HG03103 (cell line): ENCODE measurements around the gene CRYBG1.

ENCODE experiments used
- ATAC-seq: cut with Tn5 transposase; IDR thresholded peaks from one replicate; pipeline ENCODE4 v1.9.1; 2021; ENCODE audit warnings: low read depth; ENCODE audit not compliant: unreplicated experiment

Gene CRYBG1

DNA sequence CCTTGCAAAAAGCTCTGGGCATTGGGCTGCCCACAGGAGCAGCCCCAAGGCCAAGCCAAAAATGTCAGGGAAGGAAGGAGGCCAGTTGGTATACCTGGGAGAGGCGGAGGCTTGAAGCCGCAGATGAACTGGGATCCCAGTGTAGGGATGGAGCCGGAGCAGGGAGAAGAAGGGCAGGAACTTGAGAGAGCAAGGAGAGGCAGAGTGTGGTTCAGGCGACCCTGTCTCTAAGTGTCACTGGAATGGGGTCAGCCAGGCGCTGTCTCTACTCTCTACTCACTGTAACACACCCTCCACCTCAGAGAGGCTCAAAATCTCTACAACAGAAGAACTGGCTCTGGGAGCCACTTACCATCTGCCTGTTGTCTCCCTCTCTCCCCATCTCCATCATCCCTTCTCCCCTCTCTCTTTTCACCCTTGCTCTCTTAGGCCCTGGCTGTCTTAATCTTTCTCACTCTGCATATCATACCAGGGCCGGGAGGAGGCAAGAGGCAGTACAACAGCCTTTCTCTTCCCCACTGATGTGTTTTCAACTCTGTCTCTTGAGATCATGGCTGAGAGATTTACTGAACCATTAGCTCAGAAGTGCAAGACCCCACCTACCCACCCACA is 93.3 kb downstream of the CRYBG1 start:
- ATAC-seq, result no peak

- no peak for ATAC-seq
These were observed 96.2 kb downstream of the CRYBG1 start for GRCh38 chr6:106456756-106457155.

GRCh38 chr6:106458021-106458986 is 97.8 kb downstream of the CRYBG1 start:
- ATAC-seq, result no peak

DNA sequence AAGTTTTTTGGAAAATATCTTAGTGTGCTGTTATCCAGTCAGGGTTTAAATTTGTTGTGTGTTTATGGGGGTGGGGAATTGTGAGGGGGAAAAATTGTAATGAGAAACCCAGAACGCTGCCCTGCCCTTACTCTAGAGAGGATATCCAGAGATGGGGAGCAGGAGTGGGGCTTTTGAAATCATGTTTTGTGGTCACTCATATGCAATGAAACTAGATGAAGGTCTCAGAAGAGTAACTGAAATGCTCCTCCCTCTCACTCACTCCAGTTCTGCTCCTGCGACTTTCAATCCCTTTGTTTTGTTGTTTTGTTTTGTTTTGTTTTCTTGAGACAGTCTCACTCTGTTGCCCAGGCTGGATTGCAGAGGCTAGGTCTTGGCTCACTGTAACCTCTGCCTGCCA is 100.0 kb downstream of the CRYBG1 start:
- no peak for ATAC-seq

- no peak for ATAC-seq
These were observed 100.6 kb downstream of the CRYBG1 start for GRCh38 chr6:106461084-106461483.

DNA sequence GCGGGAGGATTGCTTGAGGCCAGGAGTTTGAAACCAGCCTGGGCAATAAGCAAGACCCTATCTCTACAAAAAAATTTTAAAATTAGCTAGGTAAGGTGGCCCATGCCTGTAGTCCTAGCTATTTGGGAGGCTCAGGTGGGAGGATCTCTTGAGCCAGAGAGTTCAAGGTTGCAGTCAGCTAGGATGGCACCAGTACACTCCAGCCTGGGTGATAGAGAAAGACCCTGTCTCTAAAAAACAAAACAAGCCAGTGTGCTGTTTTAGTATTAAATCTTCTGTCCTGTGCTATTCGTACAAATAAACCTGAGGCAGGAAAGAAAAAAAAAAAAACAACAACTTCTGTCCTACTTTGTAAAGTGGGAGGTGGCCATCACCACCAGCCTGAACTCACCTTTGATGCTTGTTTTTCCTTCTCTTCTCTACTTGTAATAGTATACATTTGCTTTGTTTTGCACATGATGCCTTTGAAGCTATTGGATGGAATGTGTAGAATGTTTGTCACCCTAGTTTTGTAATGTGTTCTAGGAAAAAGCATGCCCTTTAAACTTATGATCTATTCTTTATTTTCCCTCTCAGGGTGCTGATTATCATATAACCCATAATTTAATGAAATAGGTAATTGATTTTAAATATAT is 102.5 kb downstream of the CRYBG1 start:
- ATAC-seq, result no peak

GRCh38 chr6:106466211-106466610 is 105.7 kb downstream of the CRYBG1 start:
- no peak for ATAC-seq

DNA sequence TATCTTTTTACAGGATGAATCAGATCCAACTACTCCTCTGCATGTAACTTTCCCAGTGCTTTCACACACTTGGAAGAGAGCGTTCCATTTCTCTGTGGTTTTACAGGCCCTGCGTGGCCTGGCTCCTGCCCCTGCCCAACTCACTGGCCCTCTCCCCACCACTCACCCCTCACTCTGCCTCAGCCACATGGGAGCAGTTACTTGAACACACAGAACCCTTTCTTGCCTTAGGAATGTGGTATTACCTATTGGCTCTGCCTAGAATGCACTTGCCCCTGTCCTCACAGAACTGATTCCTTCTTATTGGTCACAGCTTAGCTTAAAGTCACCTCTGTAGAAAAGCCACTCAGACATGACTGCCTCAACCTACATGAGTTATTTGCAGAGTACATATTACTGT is 108.4 kb downstream of the CRYBG1 start:
- ATAC-seq, result no peak

DNA sequence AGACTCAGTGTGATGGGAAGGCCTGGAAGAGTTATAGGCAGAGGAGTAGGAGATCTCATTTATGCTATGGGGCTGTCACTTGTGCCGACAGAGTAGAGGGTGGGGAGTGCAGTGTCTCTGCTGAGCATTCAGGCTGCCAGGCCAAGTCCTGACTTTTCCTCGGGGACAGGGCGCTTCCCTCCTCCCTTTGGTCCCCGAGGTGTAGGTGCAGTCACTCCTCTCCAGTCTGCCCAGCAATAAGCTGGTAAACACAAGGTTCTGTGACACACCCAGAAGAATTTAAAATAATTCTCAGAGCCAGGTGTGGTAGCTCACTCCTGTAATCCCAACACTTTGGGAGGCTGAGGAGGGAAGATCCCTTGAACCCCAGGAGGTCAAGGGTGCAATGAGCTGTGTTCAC is 109.4 kb downstream of the CRYBG1 start:
- ATAC-seq, result no peak

- no peak for ATAC-seq
These were observed 109.8 kb downstream of the CRYBG1 start for GRCh38 chr6:106470316-106470715.

- no peak for ATAC-seq
These were observed 110.3 kb downstream of the CRYBG1 start for GRCh38 chr6:106470811-106471210.

DNA sequence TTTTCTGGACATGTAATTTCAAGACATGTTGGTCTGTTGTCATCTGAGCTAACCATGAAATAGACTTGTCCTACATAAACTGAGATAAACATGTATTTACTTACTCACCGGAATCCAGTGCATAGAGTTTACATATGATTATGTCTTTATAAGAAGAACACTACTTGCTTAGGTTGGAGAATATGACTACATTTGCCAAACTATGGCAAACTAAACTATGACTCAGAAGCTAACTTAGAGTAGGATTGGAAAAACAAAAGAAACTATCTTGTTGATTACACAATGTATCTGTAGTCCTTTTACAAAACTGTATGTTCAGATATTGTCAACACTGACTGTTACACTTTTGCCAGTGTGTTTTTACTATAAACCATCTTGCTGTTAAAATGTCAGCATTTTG is 113.3 kb downstream of the CRYBG1 start:
- ATAC-seq, result no peak

- ATAC-seq, result no peak
These were observed 113.9 kb downstream of the CRYBG1 start for GRCh38 chr6:106474466-106474865.

- ATAC-seq, result no peak
These were observed 114.8 kb downstream of the CRYBG1 start for GRCh38 chr6:106475284-106475683.

- ATAC-seq, result no peak
These were observed 116.0 kb downstream of the CRYBG1 start for GRCh38 chr6:106476331-106477105.

- no peak for ATAC-seq
These were observed 116.6 kb downstream of the CRYBG1 start for GRCh38 chr6:106477146-106477545.

- no peak for ATAC-seq
These were observed 117.3 kb downstream of the CRYBG1 start for GRCh38 chr6:106477790-106478189.

- no peak for ATAC-seq
These were observed 125.7 kb downstream of the CRYBG1 start for GRCh38 chr6:106486236-106486635.

- ATAC-seq, result no peak
These were observed 128.2 kb downstream of the CRYBG1 start for GRCh38 chr6:106488494-106489370.

- ATAC-seq, result no peak
These were observed 129.5 kb downstream of the CRYBG1 start for GRCh38 chr6:106490030-106490429.
